Smooth muscle cell of the coronary artery (primary cell): ENCODE data around the gene CDC6. TPM values are rescaled to one million over a fixed set of nuclear protein-coding genes. Genes with fewer than 3 reads are reported as not detected.

Experiments
- total RNA-seq: library from RNA; depleted of rRNA; stranded (reverse); fragments of >200 nt; gene quantifications from 2 replicates; pipeline ENCODE4 v1.2.3, GENCODE V29; 2014; ENCODE audit warnings: low replicate concordance

The CDC6 gene, protein sequence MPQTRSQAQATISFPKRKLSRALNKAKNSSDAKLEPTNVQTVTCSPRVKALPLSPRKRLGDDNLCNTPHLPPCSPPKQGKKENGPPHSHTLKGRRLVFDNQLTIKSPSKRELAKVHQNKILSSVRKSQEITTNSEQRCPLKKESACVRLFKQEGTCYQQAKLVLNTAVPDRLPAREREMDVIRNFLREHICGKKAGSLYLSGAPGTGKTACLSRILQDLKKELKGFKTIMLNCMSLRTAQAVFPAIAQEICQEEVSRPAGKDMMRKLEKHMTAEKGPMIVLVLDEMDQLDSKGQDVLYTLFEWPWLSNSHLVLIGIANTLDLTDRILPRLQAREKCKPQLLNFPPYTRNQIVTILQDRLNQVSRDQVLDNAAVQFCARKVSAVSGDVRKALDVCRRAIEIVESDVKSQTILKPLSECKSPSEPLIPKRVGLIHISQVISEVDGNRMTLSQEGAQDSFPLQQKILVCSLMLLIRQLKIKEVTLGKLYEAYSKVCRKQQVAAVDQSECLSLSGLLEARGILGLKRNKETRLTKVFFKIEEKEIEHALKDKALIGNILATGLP
- total RNA-seq, result 1.5 and 5.6 TPM in 2 replicates

DNA sequence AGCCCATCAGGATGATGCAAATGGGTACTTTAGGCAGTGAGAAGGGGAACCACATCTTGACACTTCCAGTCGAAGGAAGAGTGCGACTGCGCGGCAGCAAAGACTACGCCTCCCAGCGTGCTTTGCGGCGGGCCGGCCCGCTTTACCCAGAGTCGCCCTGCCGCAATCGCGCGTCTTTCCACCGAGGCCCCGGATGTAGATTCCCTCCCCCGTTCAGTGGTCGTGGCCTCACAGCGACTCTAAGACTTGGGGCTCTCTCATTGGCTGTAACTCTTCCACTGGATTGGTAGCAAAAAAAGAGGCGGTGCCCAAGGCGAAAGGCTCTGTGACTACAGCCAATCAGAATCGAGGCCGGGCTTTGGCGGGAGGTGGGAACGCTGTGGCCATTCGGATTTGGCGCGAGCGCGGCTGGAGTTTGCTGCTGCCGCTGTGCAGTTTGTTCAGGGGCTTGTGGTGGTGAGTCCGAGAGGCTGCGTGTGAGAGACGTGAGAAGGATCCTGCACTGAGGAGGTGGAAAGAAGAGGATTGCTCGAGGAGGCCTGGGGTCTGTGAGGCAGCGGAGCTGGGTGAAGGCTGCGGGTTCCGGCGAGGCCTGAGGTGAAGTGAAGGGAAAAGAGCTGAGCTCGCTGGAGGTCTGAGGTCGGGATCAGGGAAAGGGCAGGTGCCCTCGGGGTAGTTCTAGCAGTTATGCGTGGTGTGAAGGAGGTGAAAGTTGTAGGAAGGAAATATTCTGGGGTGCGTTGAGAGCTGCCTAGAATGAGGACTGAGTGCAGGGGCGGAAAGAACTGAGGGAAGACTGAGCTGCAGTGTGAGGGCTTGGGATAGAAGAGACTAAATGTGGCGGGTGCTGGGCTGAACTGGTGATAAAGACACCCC lies at the start of gene CDC6:
TSS of gene CDC6 (plus strand) at position 386 of the 876 bp plus-strand sequence. CDS start 1,542 bp downstream, outside the sequence.

DNA sequence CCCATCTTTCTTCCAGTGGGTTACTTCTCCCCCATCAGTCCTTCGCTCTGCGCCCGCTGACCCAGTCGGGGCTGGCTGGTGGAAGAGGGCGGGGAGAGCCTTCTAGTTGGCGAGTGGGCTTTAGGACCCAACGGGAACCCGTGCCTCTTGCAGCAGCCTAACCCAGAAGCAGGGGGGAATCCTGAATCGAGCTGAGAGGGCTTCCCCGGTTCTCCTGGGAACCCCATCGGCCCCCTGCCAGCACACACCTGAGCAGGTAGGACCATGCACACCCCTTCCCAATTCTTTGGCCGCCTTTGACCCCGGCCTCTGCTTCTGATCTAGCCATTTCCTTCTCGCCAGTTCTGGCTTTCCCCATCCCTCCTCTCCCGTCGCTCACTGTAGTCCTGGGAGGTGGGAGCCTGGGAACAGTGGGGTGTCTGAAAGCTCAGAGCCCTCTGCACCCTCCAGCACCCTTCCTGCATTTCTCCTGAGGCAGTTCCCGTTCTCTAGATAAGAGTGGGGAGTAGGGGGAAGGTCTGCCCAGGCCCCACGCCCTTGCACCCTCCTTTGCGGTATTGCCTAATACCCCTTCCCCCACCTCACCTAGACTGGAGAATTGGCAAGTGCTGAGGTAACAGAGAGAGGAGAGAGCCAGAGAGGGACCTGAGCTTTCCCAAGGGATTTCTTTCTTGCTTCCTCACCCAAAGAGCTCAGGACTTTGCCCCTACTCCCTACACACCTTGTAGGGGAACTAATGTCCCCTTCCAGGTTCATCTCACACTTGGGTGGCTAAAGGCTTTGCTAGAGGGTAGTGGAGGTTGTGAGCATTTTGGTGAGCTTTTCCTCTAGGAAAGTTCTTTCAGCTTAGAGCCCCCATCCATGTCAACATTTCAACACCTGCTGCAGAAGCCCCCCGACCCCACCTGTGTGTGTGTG lies 21.6 kb downstream of the CDC6 start, which contains the start of gene RARA:
TSS of gene RARA (plus strand) at position 150 of the 918 bp plus-strand sequence. CDS start 22,039 bp downstream, outside the sequence.

Other genes with a start within 250 kb of the CDC6 start
- 26.2 and 37.4 TPM in 2 replicates for gene MED24, start 233.5 kb upstream of the CDC6 start, total RNA-seq
- 18.9 and 52.8 TPM in 2 replicates for gene THRA, start 224.9 kb upstream of the CDC6 start, total RNA-seq
- gene NR1D1, start 187.3 kb upstream of the CDC6 start, total RNA-seq, result 0.90 and 0.94 TPM in 2 replicates
- gene MSL1, start 165.9 kb upstream of the CDC6 start, total RNA-seq, result 24.0 and 26.5 TPM in 2 replicates
- gene CASC3, start 147.3 kb upstream of the CDC6 start, total RNA-seq, result 16.8 and 18.0 TPM in 2 replicates
- gene RAPGEFL1, start 110.4 kb upstream of the CDC6 start, total RNA-seq, result 0.70 and 0.98 TPM in 2 replicates
- 3.6 and 4.1 TPM in 2 replicates for gene WIPF2, start 68.6 kb upstream of the CDC6 start, total RNA-seq
- gene RARA, start 21.3 kb downstream of the CDC6 start, total RNA-seq, result 5.7 and 11.7 TPM in 2 replicates
- 0.23 and 0.35 TPM in 2 replicates for gene GJD3, start 76.9 kb downstream of the CDC6 start, total RNA-seq
- gene TOP2A, start 130.0 kb downstream of the CDC6 start, total RNA-seq, result 1.4 and 20.0 TPM in 2 replicates
- gene IGFBP4, start 155.6 kb downstream of the CDC6 start, total RNA-seq, result 92.4 and 288 TPM in 2 replicates
- not detected in 2 replicates for gene TNS4, start 213.7 kb downstream of the CDC6 start, total RNA-seq